ENCODE measurements around the gene ACKR3.

The ACKR3 gene

GRCh38 chr2:236617796-236618195, 48.2 kb downstream of the ACKR3 start:
- no peaks in the 10 kb centered on the region for H3K9me3 ChIP-seq (replicated peaks; ENCODE audit: low read length)
- H3K4me2 ChIP-seq (ENCODE audit: low read length): no peak overlapping the region
- H3K27me3 ChIP-seq (ENCODE audit: control insufficient read depth, insufficient read depth, low read length): peaks cover 51% of the 10 kb centered on the region
- H3K36me3 ChIP-seq (ENCODE audit: insufficient read depth, low read length): no peaks in the 10 kb centered on the region
- H3K4me3 ChIP-seq (ENCODE audit: low read length): no peak overlapping the region
- H3K4me1 ChIP-seq (ENCODE audit: control insufficient read depth, insufficient read depth, low read length): no peaks in the 10 kb centered on the region
- no peak overlapping the region for H3K9ac ChIP-seq (ENCODE audit: low read depth, low read length)

- peaks cover 45% of the 10 kb centered on the region for H3K27me3 ChIP-seq (ENCODE audit: control insufficient read depth, insufficient read depth, low read length)
- no peaks in the 10 kb centered on the region for H3K9me3 ChIP-seq (replicated peaks; ENCODE audit: low read length)
- H3K4me3 ChIP-seq (ENCODE audit: low read length): no peak overlapping the region
- H3K36me3 ChIP-seq (ENCODE audit: insufficient read depth, low read length): no peaks in the 10 kb centered on the region
- no peak overlapping the region for H3K4me2 ChIP-seq (ENCODE audit: low read length)
- no peaks in the 10 kb centered on the region for H3K4me1 ChIP-seq (ENCODE audit: control insufficient read depth, insufficient read depth, low read length)
- H3K9ac ChIP-seq (ENCODE audit: low read depth, low read length): no peak overlapping the region
Measured at GRCh38 chr2:236618370-236618769, 48.7 kb downstream of the ACKR3 start.

- Histone ChIP-seq H3K27me3 (ENCODE audit: control insufficient read depth, insufficient read depth, low read length) (peaks cover 29% of the 10 kb centered on the region), H3K36me3 (ENCODE audit: insufficient read depth, low read length) (no peaks in the 10 kb centered on the region), H3K4me1 (ENCODE audit: control insufficient read depth, insufficient read depth, low read length) (no peaks in the 10 kb centered on the region), H3K4me2 (ENCODE audit: low read length) (no peak overlapping the region), H3K4me3 (ENCODE audit: low read length) (no peak overlapping the region), H3K9me3 (replicated peaks; ENCODE audit: low read length) (no peaks in the 10 kb centered on the region), H3K9ac (ENCODE audit: low read depth, low read length) (no peak overlapping the region)
Measured at GRCh38 chr2:236619910-236620612, 50.4 kb downstream of the ACKR3 start.

GRCh38 chr2:236621786-236622185, 52.2 kb downstream of the ACKR3 start:
- peaks cover 15% of the 10 kb centered on the region for H3K27me3 ChIP-seq (ENCODE audit: control insufficient read depth, insufficient read depth, low read length)
- no peak overlapping the region for H3K4me2 ChIP-seq (ENCODE audit: low read length)
- no peaks in the 10 kb centered on the region for H3K36me3 ChIP-seq (ENCODE audit: insufficient read depth, low read length)
- H3K4me1 ChIP-seq (ENCODE audit: control insufficient read depth, insufficient read depth, low read length): no peaks in the 10 kb centered on the region
- no peak overlapping the region for H3K9ac ChIP-seq (ENCODE audit: low read depth, low read length)
- H3K9me3 ChIP-seq (replicated peaks; ENCODE audit: low read length): no peaks in the 10 kb centered on the region
- no peak overlapping the region for H3K4me3 ChIP-seq (ENCODE audit: low read length)

- H3K4me3 ChIP-seq (ENCODE audit: low read length): no peak overlapping the region
- no peak overlapping the region for H3K9ac ChIP-seq (ENCODE audit: low read depth, low read length)
- no peak overlapping the region for H3K4me2 ChIP-seq (ENCODE audit: low read length)
- H3K36me3 ChIP-seq (ENCODE audit: insufficient read depth, low read length): no peaks in the 10 kb centered on the region
- H3K4me1 ChIP-seq (ENCODE audit: control insufficient read depth, insufficient read depth, low read length): no peaks in the 10 kb centered on the region
- no peaks in the 10 kb centered on the region for H3K9me3 ChIP-seq (replicated peaks; ENCODE audit: low read length)
- peaks cover 15% of the 10 kb centered on the region for H3K27me3 ChIP-seq (ENCODE audit: control insufficient read depth, insufficient read depth, low read length)
Measured at GRCh38 chr2:236622201-236622600, 52.6 kb downstream of the ACKR3 start.

- no peak overlapping the region for H3K4me2 ChIP-seq (ENCODE audit: low read length)
- no peaks in the 10 kb centered on the region for H3K4me1 ChIP-seq (ENCODE audit: control insufficient read depth, insufficient read depth, low read length)
- no peaks in the 10 kb centered on the region for H3K36me3 ChIP-seq (ENCODE audit: insufficient read depth, low read length)
- H3K9me3 ChIP-seq (replicated peaks; ENCODE audit: low read length): no peaks in the 10 kb centered on the region
- H3K27me3 ChIP-seq (ENCODE audit: control insufficient read depth, insufficient read depth, low read length): peaks cover 12% of the 10 kb centered on the region
- no peak overlapping the region for H3K9ac ChIP-seq (ENCODE audit: low read depth, low read length)
- H3K4me3 ChIP-seq (ENCODE audit: low read length): no peak overlapping the region
Measured at GRCh38 chr2:236622660-236623059, 53.0 kb downstream of the ACKR3 start.

GRCh38 chr2:236623816-236624215, 54.2 kb downstream of the ACKR3 start:
- H3K36me3 ChIP-seq (ENCODE audit: insufficient read depth, low read length): no peaks in the 10 kb centered on the region
- H3K4me1 ChIP-seq (ENCODE audit: control insufficient read depth, insufficient read depth, low read length): no peaks in the 10 kb centered on the region
- H3K4me2 ChIP-seq (ENCODE audit: low read length): no peak overlapping the region
- H3K9ac ChIP-seq (ENCODE audit: low read depth, low read length): no peak overlapping the region
- H3K4me3 ChIP-seq (ENCODE audit: low read length): no peak overlapping the region
- no peaks in the 10 kb centered on the region for H3K9me3 ChIP-seq (replicated peaks; ENCODE audit: low read length)
- H3K27me3 ChIP-seq (ENCODE audit: control insufficient read depth, insufficient read depth, low read length): peaks cover 7% of the 10 kb centered on the region

- Histone ChIP-seq H3K9me3 (replicated peaks; ENCODE audit: low read length) (no peaks in the 10 kb centered on the region), H3K4me1 (ENCODE audit: control insufficient read depth, insufficient read depth, low read length) (no peaks in the 10 kb centered on the region), H3K9ac (ENCODE audit: low read depth, low read length) (no peak overlapping the region), H3K27me3 (ENCODE audit: control insufficient read depth, insufficient read depth, low read length) (no peaks in the 10 kb centered on the region), H3K4me3 (ENCODE audit: low read length) (no peak overlapping the region), H3K4me2 (ENCODE audit: low read length) (no peak overlapping the region), H3K36me3 (ENCODE audit: insufficient read depth, low read length) (no peaks in the 10 kb centered on the region)
Measured at GRCh38 chr2:236625156-236625690, 55.6 kb downstream of the ACKR3 start.

- Histone ChIP-seq H3K27me3 (ENCODE audit: control insufficient read depth, insufficient read depth, low read length) (no peaks in the 10 kb centered on the region), H3K4me1 (ENCODE audit: control insufficient read depth, insufficient read depth, low read length) (no peaks in the 10 kb centered on the region)
Measured at GRCh38 chr2:236626391-236627150, 56.9 kb downstream of the ACKR3 start.

GRCh38 chr2:236627193-236627592, 57.6 kb downstream of the ACKR3 start:
- no peaks in the 10 kb centered on the region for H3K27me3 ChIP-seq (ENCODE audit: control insufficient read depth, insufficient read depth, low read length)
- no peaks in the 10 kb centered on the region for H3K36me3 ChIP-seq (ENCODE audit: insufficient read depth, low read length)
- no peak overlapping the region for H3K9ac ChIP-seq (ENCODE audit: low read depth, low read length)
- H3K4me2 ChIP-seq (ENCODE audit: low read length): no peak overlapping the region
- no peaks in the 10 kb centered on the region for H3K9me3 ChIP-seq (replicated peaks; ENCODE audit: low read length)
- no peak overlapping the region for H3K4me3 ChIP-seq (ENCODE audit: low read length)
- no peaks in the 10 kb centered on the region for H3K4me1 ChIP-seq (ENCODE audit: control insufficient read depth, insufficient read depth, low read length)

More at GRCh38 chr2:236626391-236627150, 56.9 kb downstream of the ACKR3 start:
- H3K9ac ChIP-seq (ENCODE audit: low read depth, low read length): no peak overlapping the region
- H3K9me3 ChIP-seq (replicated peaks; ENCODE audit: low read length): no peaks in the 10 kb centered on the region
- no peak overlapping the region for H3K4me2 ChIP-seq (ENCODE audit: low read length)
- no peak overlapping the region for H3K4me3 ChIP-seq (ENCODE audit: low read length)
- H3K36me3 ChIP-seq (ENCODE audit: insufficient read depth, low read length): no peaks in the 10 kb centered on the region

- no peak overlapping the region for H3K4me2 ChIP-seq (ENCODE audit: low read length)
- H3K9me3 ChIP-seq (replicated peaks; ENCODE audit: low read length): no peaks in the 10 kb centered on the region
- H3K4me3 ChIP-seq (ENCODE audit: low read length): no peak overlapping the region
- no peaks in the 10 kb centered on the region for H3K27me3 ChIP-seq (ENCODE audit: control insufficient read depth, insufficient read depth, low read length)
- H3K4me1 ChIP-seq (ENCODE audit: control insufficient read depth, insufficient read depth, low read length): no peaks in the 10 kb centered on the region
- H3K9ac ChIP-seq (ENCODE audit: low read depth, low read length): no peak overlapping the region
- no peaks in the 10 kb centered on the region for H3K36me3 ChIP-seq (ENCODE audit: insufficient read depth, low read length)
Measured at GRCh38 chr2:236627841-236628240, 58.2 kb downstream of the ACKR3 start.
